GM23248 (cell line): ENCODE measurements around the gene CAPN14. TPM values are rescaled to one million over a fixed set of nuclear protein-coding genes. Genes with fewer than 3 reads are reported as not detected.

Experiments
- DNase-seq: peaks from one replicate; pipeline ENCODE4 v3.0.0-alpha.2; 2015
- H2AFZ ChIP-seq: fragments of 200-600 bp; sonication (generic); 2 replicates; pipeline ENCODE4 v1.6.1; 2016; ENCODE audit warnings: antibody characterized with exemption
- H3F3A ChIP-seq: fragments of 200-600 bp; sonication (generic); 2 replicates; pipeline ENCODE4 v1.6.1; 2016; ENCODE audit warnings: mild to moderate bottlenecking, antibody characterized with exemption, mixed run types; ENCODE audit not compliant: insufficient read depth
- H3K27ac ChIP-seq: fragments of 200-600 bp; sonication (generic); 2 replicates; pipeline ENCODE4 v1.5.1; 2016; ENCODE audit warnings: mild to moderate bottlenecking
- H3K27me3 ChIP-seq: fragments of 200-600 bp; sonication (generic); replicated peaks from 2 replicates; pipeline ENCODE4 v1.6.1; 2016; ENCODE audit warnings: mild to moderate bottlenecking; ENCODE audit not compliant: insufficient read depth
- H3K36me3 ChIP-seq: fragments of 200-600 bp; sonication (generic); 2 replicates; pipeline ENCODE4 v1.6.1; 2016; ENCODE audit warnings: low read depth, mild to moderate bottlenecking
- H3K4me1 ChIP-seq: fragments of 200-600 bp; sonication (generic); 2 replicates; pipeline ENCODE4 v1.6.1; 2016; ENCODE audit warnings: mild to moderate bottlenecking; ENCODE audit not compliant: insufficient read depth
- H3K4me2 ChIP-seq: fragments of 200-600 bp; sonication (generic); one replicate; pipeline ENCODE4 v1.6.1; 2016; ENCODE audit warnings: mild to moderate bottlenecking; ENCODE audit not compliant: unreplicated experiment
- H3K4me3 ChIP-seq: fragments of 200-600 bp; sonication (generic); 2 replicates; pipeline ENCODE4 v1.5.1; 2016; ENCODE audit warnings: mild to moderate bottlenecking
- H3K79me2 ChIP-seq: fragments of 200-600 bp; sonication (generic); 2 replicates; pipeline ENCODE4 v1.6.1; 2016; ENCODE audit warnings: mild to moderate bottlenecking; ENCODE audit not compliant: insufficient read depth
- H3K9ac ChIP-seq: fragments of 200-600 bp; sonication (generic); 2 replicates; pipeline ENCODE4 v1.6.1; 2016; ENCODE audit warnings: mild to moderate bottlenecking
- H3K9me2 ChIP-seq: fragments of 200-600 bp; sonication (generic); 2 replicates; pipeline ENCODE4 v1.6.1; 2016; ENCODE audit warnings: mixed run types, mild to moderate bottlenecking, moderate library complexity; ENCODE audit not compliant: insufficient read depth
- H3K9me3 ChIP-seq: fragments of 200-600 bp; sonication (generic); one replicate; pipeline ENCODE4 v1.6.1; 2017; ENCODE audit warnings: low read depth
- H4K20me1 ChIP-seq: fragments of 200-600 bp; sonication (generic); 2 replicates; pipeline ENCODE4 v1.6.0; 2016; ENCODE audit not compliant: insufficient read depth
- EZH2 ChIP-seq: fragments of 200-600 bp; sonication (generic); IDR thresholded peaks from 2 replicates; pipeline ENCODE4 v1.6.1; 2018; ENCODE audit warnings: antibody characterized with exemption, mild to moderate bottlenecking; ENCODE audit not compliant: insufficient read depth, poor library complexity, severe bottlenecking
- EZH2phosphoT487 ChIP-seq: fragments of 200-600 bp; sonication (generic); IDR thresholded peaks from 2 replicates; pipeline ENCODE4 v1.6.1; 2018; ENCODE audit warnings: antibody characterized with exemption, moderate library complexity, mild to moderate bottlenecking, low read depth; ENCODE audit not compliant: insufficient read depth
- WGBS, 2 experiments: methylation state at CpG; one replicate each; pipeline ENCODE4 v1.1.6; 2015 to 2017; ENCODE audit warnings: low lambda C conversion rate in 2 of 2, low coverage in 1 of 2; ENCODE audit errors: missing lambda C conversion rate in 2 of 2; 5-methylcytosine and 5-hydroxymethylcytosine counted together
- in situ Hi-C: fragments of 300-500 bp; cut with MboI; formaldehyde crosslinking; loops from 2 replicates; pipeline ENCODE4 v1.15.0; 2020
- polyA plus RNA-seq: library from polyadenylated mRNA; unstranded; fragments of >200 nt; fragmentation: Nextera tagmentation; extraction: Ambion mirVana; gene quantifications from 2 replicates; pipeline ENCODE4 v1.2.1, GENCODE V29; 2016
- total RNA-seq: library from RNA; depleted of rRNA; stranded (reverse); fragments of >200 nt; shearing (Covaris generic); gene quantifications from 2 replicates; pipeline ENCODE4 v1.2.3, GENCODE V29; 2014

Gene CAPN14
- total and polyA plus RNA-seq, 2 experiments from 2014 or later: 0.11 TPM; not detected in 1

GRCh38 chr2:31246184-31246852, 29.0 kb upstream of the CAPN14 start:
- peak; percentile 39 for DNase-seq
- Histone ChIP-seq H3K9ac (no peak overlapping the region), H4K20me1 (no peaks in the 10 kb centered on the region), H3F3A (no peaks in the 10 kb centered on the region), H3K4me3 (no peak overlapping the region), H3K4me1 (peaks cover 10% of the 10 kb centered on the region; the same call in 1 of the 2 replicates), H3K79me2 (peaks cover 22% of the 10 kb centered on the region), H2AFZ (no peak overlapping the region), H3K27me3 (no peaks in the 10 kb centered on the region), H3K4me2 (no peak overlapping the region), H3K9me3 (no peaks in the 10 kb centered on the region), H3K36me3 (no peaks in the 10 kb centered on the region; the same call in 1 of the 2 replicates), H3K27ac (no peak overlapping the region), H3K9me2 (no peaks in the 10 kb centered on the region)
- WGBS, 2 experiments: 33 to 43% methylated on average over 3 of the region's 3 CpGs
- TF ChIP-seq EZH2phosphoT487 (no peak), EZH2 (no peak)
- in situ Hi-C loops: no loop called here

- no peaks in the 10 kb centered on the region for H3F3A ChIP-seq
- no peak overlapping the region for H3K4me3 ChIP-seq
- H3K9me3 ChIP-seq: no peaks in the 10 kb centered on the region
- H3K9ac ChIP-seq: no peak overlapping the region
- H2AFZ ChIP-seq: no peak overlapping the region
- TF ChIP-seq EZH2 (no peak), EZH2phosphoT487 (no peak)
- peaks cover 17% of the 10 kb centered on the region; the same call in 1 of the 2 replicates for H3K4me1 ChIP-seq
- H3K36me3 ChIP-seq: no peaks in the 10 kb centered on the region
- H3K79me2 ChIP-seq: peaks cover 34% of the 10 kb centered on the region
- no peak for DNase-seq
- WGBS, 2 experiments: 99% methylated on average over 10 of the region's 10 CpGs
- no peaks in the 10 kb centered on the region for H4K20me1 ChIP-seq
- no peaks in the 10 kb centered on the region for H3K27me3 ChIP-seq
- H3K9me2 ChIP-seq: no peaks in the 10 kb centered on the region
- no peak overlapping the region for H3K27ac ChIP-seq
- in situ Hi-C loops: no loop called here
- H3K4me2 ChIP-seq: no peak overlapping the region
Measured at GRCh38 chr2:31244101-31244500, 26.8 kb upstream of the CAPN14 start.

GRCh38 chr2:31243053-31243452, 25.7 kb upstream of the CAPN14 start:
- H3K9me2 ChIP-seq: no peaks in the 10 kb centered on the region
- H3K27ac ChIP-seq: no peak overlapping the region
- TF ChIP-seq EZH2: no peak
- no peak for TF ChIP-seq EZH2phosphoT487
- WGBS, 2 experiments: 99% methylated on average over 5 of the region's 5 CpGs
- H3K4me1 ChIP-seq: peaks cover 17% of the 10 kb centered on the region; the same call in 1 of the 2 replicates
- H3K27me3 ChIP-seq: no peaks in the 10 kb centered on the region
- H3F3A ChIP-seq: no peaks in the 10 kb centered on the region
- no peak for DNase-seq
- peaks cover 42% of the 10 kb centered on the region for H3K79me2 ChIP-seq
- H4K20me1 ChIP-seq: no peaks in the 10 kb centered on the region
- no peak overlapping the region for H3K4me2 ChIP-seq
- in situ Hi-C loops: no loop called here
- H2AFZ ChIP-seq: no peak overlapping the region
- no peak overlapping the region for H3K9ac ChIP-seq
- H3K4me3 ChIP-seq: no peak overlapping the region
- no peaks in the 10 kb centered on the region for H3K36me3 ChIP-seq
- H3K9me3 ChIP-seq: no peaks in the 10 kb centered on the region

- no peak for TF ChIP-seq EZH2
- Histone ChIP-seq H3K4me2 (no peak overlapping the region), H3K4me1 (peaks cover 17% of the 10 kb centered on the region; the same call in 1 of the 2 replicates), H3K9me3 (no peaks in the 10 kb centered on the region), H3K79me2 (peaks cover 54% of the 10 kb centered on the region), H3K27ac (no peak overlapping the region), H3K9me2 (no peaks in the 10 kb centered on the region), H4K20me1 (no peaks in the 10 kb centered on the region), H3K27me3 (no peaks in the 10 kb centered on the region), H3K9ac (no peak overlapping the region), H2AFZ (no peak overlapping the region), H3F3A (no peaks in the 10 kb centered on the region), H3K4me3 (no peak overlapping the region), H3K36me3 (no peaks in the 10 kb centered on the region)
- DNase-seq: no peak
- in situ Hi-C loops: no loop called here
- 93 to 97% methylated on average over 10 of the region's 10 CpGs for WGBS, 2 experiments
Measured at GRCh38 chr2:31241625-31242270, 24.4 kb upstream of the CAPN14 start.
